NCI-H1105 (cell line): ENCODE measurements around the gene CEP70.
"Not testable (repeated sequence)": the region's sequence is repeated elsewhere in the genome, so short reads cannot be mapped to it uniquely, and the experiment has no call there.

Source experiments
- DNase-seq: peaks from one replicate; lab custom pipeline; 2025; lab: John Stamatoyannopoulos, UW

The CEP70 gene

DNA sequence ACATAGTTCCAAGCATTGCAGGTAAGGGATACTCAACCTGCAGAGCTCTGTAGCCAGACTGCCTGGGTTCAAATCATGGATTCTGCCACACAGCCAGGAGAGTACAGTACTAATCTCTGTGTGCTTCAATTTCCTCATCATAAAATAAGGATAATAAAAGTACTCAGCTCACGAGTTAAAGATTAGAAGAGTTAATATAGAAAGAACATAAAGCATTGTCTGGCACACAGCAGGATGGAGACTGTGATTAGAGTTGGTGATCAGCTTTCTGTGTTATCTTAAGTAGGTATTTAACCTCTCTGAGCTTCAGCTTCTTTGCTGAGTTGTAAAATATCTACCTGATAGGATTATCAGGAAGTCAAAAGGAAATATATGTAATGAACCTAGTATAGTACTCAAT is 2.7 kb downstream of the CEP70 start:
- DNase-seq: no peak

DNA sequence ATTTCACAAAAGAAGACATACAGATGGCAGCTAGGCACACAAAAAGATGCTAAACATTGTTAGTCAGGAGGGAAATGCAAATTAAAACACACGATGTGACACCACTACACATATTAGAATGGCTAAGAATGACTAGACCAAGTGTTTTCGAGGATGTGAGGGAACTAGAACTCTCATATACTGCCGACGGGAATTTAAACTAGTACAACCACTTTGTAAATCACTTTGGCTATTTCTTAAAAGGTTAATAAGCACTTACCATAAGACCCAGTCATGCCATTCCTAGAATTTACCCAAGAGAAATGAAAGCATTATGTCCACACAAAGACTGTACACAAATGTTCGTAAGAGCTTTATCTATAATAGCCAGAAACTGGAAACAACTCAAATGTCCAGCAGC is 5.6 kb downstream of the CEP70 start:
- no peak for DNase-seq

DNA sequence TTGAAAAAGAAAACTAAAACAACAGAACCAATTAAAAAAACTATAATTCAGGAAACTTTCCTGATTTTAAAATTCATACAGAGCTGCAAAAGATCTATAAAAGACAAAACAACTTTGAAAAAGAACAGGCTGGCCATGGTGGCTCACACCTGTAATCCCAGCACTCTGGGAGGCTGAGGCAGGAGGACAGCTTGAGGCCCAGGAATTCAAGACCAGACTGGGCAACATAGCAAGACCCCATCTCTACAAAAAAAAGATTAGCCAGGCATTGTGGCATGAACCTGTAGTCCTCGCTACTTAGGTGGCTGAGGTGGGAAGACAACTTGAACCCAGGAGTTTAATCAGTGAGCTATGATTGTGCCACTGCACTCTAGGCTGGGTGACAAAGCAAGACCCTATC is 6.7 kb downstream of the CEP70 start:
- DNase-seq: no peak

DNA sequence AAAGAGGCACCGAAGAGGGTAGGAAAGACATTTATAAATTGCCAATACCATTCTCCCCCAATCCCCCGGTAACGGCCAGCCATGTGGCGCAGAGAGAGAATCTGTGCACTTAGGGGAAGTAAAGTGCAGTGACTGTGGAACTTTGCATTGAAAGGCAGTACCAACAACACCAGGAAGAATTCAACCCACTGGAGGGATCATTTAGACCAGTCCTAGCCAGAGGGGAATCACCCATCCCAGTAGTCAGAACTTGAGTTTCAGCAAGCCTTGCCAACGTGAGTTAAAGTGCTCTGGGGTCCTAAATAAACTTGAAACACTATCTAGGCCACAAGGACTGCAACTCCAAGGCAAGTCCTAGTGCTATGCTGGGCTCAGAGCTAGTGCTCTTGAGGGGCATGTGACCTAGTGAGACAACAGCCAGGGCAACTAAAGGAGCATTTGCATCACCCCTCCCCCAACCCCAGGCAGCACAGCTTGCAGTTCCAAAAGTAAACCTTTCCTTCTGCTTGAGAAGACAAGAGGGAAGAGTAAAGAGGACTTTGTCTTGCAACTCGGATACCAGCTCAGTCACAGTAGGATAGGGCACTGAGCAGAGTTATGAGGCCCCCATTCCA is 15.0 kb downstream of the CEP70 start:
- no peak for DNase-seq

DNA sequence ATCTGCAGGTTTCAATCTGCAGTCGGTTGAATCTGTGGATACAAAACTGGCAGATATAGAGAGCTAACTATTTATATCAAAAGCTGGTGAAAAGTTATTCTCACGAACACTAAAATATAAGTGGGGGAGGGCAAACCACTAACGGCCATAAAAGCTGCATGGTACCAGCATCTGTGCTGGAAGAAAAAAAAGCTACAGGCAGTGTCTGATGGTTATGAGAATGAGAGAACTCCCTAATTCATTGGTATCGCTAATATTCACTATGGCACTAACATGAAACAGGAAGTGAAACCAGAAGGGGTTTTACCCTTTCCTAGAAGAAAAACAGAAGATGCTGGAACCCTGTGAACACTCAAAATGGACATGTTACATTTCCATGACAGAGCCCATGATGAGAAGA is 15.9 kb downstream of the CEP70 start:
- DNase-seq: no peak

DNA sequence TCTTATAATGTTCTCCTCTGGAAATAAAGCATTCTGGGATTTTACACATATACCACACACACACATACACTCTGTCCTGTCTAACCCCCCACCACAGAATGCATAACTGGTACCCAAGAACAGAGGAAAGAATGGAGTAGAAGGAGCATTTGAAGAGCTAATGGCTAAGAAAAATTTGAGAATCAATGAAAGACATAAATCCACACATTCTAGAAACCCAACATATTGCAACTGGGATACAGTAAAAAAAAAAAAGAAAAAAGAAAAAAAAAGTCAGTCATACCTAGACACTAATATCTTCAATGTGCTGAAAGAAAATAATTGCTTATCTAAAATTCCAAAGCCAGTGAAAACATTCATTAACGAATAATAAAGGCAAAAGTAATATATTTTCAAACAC is 20.9 kb downstream of the CEP70 start:
- DNase-seq: no peak

DNA sequence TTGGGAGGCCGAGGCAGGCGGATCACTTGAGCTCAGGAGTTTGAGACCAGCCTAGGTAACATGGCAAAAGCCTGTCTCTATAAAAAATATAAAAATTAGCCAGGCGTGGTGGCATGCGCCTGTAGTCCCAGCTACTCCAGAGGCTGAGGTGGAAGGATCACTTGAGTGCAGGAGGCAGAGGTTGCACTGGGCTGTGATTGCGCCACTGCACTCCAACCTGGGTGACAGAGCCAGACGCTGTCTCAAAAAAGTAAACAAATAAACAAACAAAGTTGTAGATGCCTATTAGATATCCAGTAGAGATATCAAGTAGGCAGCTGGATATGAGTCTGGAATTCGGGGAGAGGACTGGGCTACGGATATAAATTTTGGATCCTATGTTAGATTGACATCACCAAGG is 24.4 kb downstream of the CEP70 start:
- DNase-seq: not testable (repeated sequence)

DNA sequence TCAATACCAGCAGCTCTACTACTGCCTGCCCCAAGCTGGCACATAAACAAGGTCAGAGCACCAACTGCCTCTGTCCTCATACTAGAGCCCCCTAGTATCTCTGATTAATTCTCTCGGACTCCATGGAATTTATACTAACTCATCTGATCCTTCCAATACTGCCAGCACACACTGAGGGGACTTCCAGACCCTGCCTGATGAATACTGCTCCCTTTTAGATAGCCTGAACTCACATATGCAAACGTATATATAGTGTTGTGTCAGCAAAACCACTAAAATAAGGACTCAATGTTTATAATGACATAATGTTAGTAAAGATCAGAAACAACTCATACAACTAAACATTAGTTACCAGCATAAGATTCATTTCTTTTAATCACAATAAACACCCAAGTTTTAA is 25.0 kb downstream of the CEP70 start:
- no peak for DNase-seq

DNA sequence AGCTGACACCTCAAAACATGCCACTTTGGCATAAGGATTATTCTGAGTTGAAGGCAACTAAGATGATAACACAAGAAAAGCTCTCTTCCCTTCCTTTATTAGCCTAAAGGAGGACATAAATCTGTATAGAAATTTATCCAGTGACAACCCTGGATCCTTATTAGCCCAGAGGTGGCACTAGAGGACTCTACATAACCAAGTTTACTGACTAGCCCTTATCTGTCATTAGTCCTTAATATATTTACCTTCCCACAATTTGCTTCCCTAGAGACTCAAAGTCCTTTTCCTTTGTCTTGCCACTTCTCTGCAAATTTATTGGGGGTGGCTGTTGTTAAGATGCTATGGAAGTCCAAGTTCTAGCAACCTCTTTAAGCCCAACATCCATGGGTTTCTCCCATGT is 26.7 kb downstream of the CEP70 start:
- DNase-seq: no peak

DNA sequence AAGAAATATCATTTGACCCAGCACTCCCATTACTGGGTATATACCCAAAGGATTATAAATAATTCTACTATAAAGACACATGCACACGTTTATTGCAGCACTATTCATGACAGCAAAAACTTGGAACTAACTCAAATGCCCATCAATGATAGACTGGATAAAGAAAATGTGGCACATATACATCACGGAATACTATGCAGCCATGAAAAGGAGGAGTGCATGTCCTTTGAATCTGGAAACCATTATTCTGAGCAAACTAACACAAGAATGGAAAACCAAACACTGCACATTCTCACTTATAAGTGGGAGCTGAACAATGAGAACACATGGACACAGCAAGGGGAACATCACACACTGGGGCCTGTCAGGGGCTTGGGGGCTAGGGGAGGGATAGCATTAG is 27.8 kb downstream of the CEP70 start:
- not testable (repeated sequence) for DNase-seq

DNA sequence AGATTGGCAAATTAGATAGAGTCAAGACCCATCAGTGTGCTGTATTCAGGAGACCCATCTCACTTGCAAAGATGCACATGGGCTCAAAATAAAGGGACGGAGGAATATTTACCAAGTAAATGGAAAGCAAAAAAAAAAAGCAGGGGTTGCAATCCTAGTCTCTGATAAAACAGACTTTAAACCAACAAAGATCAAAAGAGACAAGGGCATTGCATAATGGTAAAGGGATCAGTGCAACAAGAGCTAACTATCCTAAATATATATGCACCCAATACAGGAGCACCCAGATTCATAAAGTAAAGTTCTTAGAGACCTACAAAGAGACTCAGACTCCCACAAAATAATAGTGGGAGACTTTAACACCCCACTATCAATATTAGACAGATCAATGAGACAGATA is 31.2 kb downstream of the CEP70 start:
- not testable (repeated sequence) for DNase-seq

DNA sequence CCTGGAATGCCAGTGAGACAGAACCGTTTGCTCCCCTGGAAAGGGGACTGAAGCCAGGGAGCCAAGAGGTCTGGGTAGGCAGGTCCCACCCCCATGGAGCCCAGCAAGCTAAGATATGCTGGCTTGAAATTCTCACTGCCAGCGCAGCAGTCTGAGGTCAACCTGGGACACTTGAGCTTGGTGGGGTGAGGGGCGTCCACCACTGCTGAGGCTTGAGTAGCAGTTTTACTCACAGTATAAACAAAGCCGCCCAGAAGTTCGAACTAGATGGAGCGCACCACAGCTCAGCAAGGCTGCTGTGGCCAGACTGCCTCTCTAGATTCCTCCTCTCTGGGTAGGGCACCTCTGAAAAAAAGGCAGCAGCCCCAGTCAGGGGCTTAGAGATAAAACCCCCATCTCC is 33.6 kb downstream of the CEP70 start:
- no peak for DNase-seq

DNA sequence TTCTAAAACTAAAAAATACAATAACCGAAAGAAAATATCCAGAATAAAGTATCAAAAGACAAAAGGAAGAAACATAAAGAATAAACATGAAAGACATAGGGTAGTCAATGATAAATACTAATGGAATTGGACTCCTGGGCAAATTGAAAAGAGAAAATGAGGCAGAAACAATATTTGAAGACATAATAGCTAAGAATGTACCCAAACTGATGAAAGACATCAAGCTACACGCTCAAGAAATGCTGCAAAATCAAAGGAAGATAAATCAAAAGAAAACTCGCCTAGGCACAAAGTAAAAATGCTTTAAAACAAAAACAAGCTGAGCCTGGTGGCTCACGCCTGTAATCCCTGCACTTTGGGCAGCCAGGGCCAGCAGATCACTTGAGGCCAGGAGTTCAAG is 34.9 kb downstream of the CEP70 start:
- DNase-seq: no peak

DNA sequence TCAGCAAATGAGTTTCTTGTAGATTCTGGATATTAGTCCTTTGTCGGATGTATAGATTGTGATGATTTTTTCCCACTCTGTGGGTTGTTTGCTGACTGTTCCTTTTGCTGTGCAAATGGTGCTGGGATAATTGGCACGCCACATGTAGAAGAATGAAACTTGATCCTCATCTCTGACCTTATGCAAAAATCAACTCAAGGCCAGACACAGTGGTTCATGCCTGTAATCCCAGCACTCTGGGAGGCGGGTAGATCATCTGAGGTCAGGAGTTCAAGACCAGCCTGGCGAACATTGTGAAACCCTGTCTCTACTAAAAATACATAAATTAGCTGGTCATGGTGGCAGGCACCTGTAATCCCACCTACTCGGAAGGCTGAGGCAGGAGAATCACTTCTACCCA is 39.3 kb downstream of the CEP70 start:
- DNase-seq: not testable (repeated sequence)

DNA sequence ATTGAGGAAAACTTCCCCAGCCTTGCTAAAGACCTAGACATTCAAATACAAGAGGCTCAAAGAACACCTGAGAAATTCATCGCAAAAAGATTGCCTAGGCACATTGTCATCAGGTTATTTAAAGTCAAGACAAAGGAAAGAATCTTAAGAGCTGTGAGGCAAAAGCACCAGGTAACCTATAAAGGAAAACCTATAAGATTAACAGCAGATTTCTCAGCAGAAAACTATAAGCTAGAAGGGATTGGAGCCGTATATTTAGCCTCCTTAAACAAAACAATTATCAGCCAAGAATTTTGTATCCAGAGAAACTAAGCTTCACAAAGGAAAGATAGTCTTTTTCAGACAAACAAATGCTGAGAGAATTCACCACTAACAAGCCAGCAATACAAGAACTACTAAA is 43.1 kb downstream of the CEP70 start:
- not testable (repeated sequence) for DNase-seq

DNA sequence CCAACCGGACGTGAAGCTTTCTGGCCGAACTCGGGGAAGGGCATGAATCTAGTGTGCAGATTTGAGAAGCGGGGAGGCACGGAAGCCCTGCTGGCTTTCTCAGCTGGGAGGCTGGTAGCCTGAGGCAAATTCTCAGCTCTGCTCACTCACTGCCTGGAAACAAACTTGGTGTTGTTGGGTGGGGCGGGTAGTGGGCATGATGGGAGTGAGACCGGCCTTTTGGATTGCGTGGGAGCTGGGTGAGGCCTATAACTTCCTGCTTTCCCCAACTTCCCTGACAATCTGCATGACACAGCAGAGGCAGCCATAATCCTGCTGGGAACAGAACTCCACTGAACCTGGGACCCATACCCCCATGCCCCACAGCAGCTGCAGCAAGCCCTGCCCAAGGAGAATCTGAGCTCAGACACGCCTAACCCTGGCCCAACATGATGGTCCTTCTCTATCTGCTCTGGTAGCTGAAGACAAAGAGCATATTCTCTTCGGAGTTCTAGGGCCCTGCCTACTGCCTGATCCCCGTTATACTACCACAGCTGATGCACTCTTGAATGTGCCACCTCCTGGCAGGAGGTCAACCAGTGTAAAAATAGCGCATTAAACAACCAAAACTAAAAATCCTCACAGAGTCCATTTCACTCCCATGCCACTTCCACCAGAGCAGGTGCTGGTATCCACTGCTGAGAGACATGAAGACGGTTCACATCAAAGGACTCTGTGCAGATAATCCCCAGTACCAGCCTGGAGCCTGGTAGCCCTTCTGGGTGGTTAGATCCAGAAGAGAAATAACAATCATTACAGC is 44.7 kb downstream of the CEP70 start:
- no peak for DNase-seq

DNA sequence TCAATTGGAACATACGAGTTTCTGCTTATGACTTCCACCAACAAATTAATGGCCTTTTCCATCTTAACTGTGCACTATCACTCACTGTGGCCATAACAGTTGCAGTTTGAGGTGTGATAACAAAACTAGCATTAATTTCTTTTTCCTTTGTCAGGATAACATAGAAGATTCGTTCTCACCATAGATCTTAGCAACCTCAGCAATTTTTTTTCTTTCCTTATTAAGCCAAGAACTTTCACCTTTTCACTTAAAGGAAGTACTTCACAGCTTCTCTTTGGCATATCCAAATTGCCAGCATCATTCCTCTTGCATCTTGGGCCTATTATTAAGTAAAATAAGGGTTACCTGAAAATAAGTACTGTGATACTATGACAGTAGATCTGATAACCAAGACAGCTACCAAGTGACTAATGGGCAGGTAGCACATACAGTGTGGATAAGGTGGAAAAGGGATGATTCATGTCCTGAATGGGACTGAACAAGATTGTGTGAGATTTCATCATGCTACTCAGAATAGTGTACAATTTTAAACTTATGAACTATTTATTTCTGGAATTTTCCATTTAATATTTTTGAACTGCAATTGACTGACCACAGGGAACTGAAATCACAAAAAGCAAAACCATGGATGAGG is 46.6 kb downstream of the CEP70 start:
- no peak for DNase-seq

DNA sequence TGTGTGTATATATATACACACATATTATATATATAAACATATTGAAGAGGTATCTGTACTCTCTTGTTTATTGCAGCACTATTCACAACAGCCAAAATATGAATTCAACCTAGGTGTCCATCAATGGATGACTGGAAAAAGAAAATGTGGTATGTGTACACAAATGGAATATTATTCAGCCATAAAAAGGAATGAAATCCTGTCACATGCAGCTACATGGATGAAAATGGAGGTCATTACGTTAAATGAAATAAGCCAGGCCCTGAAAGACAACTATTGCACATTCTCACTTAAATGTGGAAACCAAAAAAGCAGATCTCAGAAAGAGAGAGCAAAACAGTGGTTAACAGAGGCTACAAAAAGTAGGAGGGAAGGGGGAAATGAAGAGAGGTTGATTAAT is 49.5 kb downstream of the CEP70 start:
- no peak for DNase-seq

DNA sequence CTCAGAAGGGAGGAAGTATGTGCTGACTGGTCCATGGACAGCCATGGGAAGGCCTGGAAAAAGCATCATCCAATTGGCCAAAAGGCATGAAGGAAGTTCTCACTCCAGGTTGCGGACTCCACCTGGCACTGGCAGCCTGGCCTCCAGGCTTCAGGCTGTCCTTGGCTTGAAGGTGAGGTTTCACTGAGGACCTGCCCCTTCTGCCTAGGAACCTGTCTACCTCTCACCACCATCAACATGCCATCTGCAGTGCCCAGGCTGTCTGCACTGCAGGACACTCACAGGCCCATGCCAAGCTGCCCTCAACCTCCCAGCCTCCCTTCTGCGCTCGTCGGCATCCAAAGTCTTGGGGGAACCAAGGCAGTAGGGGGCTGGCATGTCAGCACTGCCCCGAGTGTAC is 51.1 kb downstream of the CEP70 start:
- DNase-seq: no peak

DNA sequence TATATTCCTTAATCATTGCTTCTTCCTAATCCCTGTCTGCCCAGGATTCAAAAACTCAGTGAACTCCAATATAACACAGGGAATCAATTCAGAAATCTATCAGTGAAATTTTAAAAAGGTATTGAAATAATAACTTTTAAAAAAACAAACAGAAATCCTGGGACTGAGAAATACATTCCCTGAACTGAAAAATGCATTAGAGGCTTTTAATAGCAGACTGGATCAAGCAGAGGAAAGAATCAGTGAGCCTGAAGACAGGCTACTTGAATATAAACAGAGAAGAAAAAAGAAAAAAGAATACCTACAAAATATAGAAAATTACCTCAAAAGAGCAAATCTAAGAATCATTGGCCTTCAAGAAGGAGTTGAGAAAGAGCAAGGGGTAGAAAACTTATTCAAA is 54.7 kb downstream of the CEP70 start:
- no peak for DNase-seq

DNA sequence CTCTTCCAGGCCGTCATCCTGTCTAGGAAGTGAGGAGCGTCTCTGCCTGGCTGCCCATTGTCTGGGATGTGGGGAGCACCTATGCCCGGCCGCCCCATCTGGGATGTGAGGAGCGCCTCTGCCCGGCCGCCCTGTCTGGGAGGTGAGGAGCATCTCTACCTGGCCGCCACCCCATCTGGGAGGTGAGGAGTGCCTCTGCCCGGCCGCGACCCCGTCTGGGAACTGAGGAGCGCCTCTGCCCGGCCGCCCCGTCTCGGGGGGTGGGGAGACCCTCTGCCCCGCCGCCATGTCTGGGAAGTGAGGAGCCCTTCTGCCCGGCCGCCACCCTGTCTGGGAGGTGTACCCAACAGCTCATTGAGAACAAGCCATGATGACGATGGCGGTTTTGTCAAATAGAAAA is 72.6 kb downstream of the CEP70 start:
- DNase-seq: not testable (repeated sequence)

DNA sequence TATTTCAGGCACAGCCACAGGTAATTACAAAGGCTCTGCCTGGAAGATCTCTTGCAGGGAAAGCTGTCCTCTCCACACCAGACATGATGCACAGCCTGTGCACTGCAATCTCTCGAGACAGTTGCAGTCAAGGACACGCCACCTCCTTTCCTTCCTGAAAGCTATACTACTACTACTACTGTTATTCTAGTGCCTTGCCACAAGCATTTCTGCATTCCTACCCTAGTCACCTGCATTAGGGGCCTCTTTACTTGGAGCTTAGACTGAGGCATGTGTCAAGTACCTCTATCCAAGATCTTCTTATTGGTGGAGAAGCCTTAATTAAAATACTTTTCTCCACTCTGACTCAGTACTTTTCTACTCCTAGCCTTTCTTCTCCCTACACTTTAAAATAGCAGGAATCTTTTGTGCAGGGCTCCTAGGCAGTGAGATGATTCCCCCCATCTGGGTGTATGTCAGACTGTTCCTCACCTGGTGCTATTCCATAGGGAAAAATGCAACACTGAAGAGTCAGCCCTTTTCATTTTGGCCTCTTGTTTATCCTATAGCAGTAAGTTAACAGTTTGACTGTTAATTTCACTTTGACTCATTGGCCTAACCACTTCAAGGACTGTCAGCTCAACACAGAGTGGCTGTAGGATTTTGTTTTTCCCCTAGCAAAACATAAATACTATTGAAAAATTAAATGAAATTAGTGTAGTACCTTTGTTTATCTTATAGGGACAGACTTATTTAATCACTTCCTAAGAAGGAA is 80.8 kb downstream of the CEP70 start:
- no peak for DNase-seq

DNA sequence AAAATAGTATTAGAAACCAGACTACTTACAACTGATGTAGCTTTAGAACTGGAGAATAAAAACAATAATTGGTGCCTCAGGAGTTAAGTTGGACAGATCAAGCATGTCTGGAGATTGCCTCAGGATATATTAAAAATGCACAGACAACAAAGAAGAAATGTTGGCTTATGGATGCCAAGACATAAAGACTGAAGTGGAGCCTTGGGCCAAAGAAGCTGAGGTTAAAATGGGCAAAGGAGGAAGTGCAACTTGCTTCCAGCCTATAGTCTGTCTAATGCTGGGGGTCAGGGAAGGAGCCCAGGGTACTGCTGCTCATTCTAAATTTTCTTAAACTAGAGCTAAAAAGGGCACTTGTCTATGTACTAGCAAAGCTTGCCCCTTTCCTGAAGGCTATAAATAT is 82.1 kb downstream of the CEP70 start:
- DNase-seq: no peak
